OCI-LY7 (cell line): Measurements from ENCODE around the gene MPHOSPH8.

Source experiments
- CTCF ChIP-seq: fragments of 200-600 bp; sonication (generic); conservative IDR thresholded peaks from 2 replicates; pipeline ENCODE4 v1.5.1; 2014; ENCODE audit warnings: mild to moderate bottlenecking, antibody characterized with exemption, low read length, moderate library complexity, mixed read lengths
- EZH2phosphoT487 ChIP-seq: fragments of 200-600 bp; sonication (generic); IDR thresholded peaks from 2 replicates; pipeline ENCODE4 v1.6.1; 2018; ENCODE audit warnings: low read depth, borderline replicate concordance, mild to moderate bottlenecking, mixed run types, antibody characterized with exemption, low read length, moderate library complexity, mixed read lengths

- TF ChIP-seq CTCF (no peak), EZH2phosphoT487 (no peak)
Observed at GRCh38 chr13:19596960-19597361, 36.5 kb upstream of the MPHOSPH8 start.
